Keratinocyte (primary cell): ENCODE results near the gene IFIT2. TPM values are rescaled to one million over a fixed set of nuclear protein-coding genes. Genes with fewer than 3 reads are reported as not detected.

Source experiments
- DNase-seq: peaks from one replicate; pipeline ENCODE4 v3.0.0-alpha.2; 2011; ENCODE audit warnings: low read depth, missing footprints, low spot score
- FAIRE-seq: peaks from 2 replicates; lab custom pipeline; 2011; peaks lifted over from hg19 to GRCh38; lab: Jason Lieb, UNC
- H2AFZ ChIP-seq: 2 replicates; pipeline ENCODE4 v1.6.0; 2012; ENCODE audit warnings: low read length, control low read depth, inconsistent platforms; ENCODE audit not compliant: control insufficient read depth
- H3K27ac ChIP-seq: 2 replicates; pipeline ENCODE4 v1.5.1; 2011; ENCODE audit warnings: low read length; ENCODE audit not compliant: control insufficient read depth, insufficient read depth
- H3K27me3 ChIP-seq: 3 replicates; pipeline ENCODE4 v1.6.0; 2011; ENCODE audit warnings: low read length; ENCODE audit not compliant: control insufficient read depth, insufficient read depth; ENCODE audit errors: extremely low read depth
- H3K36me3 ChIP-seq, 2 experiments: 2 replicates in 1 of 2; 3 replicates in 1 of 2; pipeline ENCODE4 v1.5.1; 2011; ENCODE audit warnings: low read length in 2 of 2, mild to moderate bottlenecking in 1 of 2; ENCODE audit not compliant: control insufficient read depth in 2 of 2, insufficient read depth in 2 of 2; ENCODE audit errors: extremely low read depth in 1 of 2
- H3K4me1 ChIP-seq: 3 replicates; pipeline ENCODE4 v1.5.1; 2011; ENCODE audit warnings: low read length; ENCODE audit not compliant: control insufficient read depth, insufficient read depth; ENCODE audit errors: extremely low read depth
- H3K4me2 ChIP-seq: 3 replicates; pipeline ENCODE4 v1.6.0; 2011; ENCODE audit warnings: low read depth, low read length; ENCODE audit not compliant: control insufficient read depth, insufficient read depth; ENCODE audit errors: extremely low read depth
- H3K4me3 ChIP-seq, 3 experiments: fragments of 200-600 bp in 1 of 3; sonication (generic) in 1 of 3; 2 replicates in 2 of 3; 3 replicates in 1 of 3; pipeline ENCODE4 v1.5.1; 2011 to 2016; ENCODE audit warnings: low read length in 3 of 3, mild to moderate bottlenecking in 3 of 3, control low read depth in 2 of 3, inconsistent platforms in 1 of 3, low read depth in 1 of 3, mixed read lengths in 1 of 3, mixed run types in 1 of 3, moderate library complexity in 1 of 3; ENCODE audit not compliant: control insufficient read depth in 2 of 3, insufficient read depth in 2 of 3; ENCODE audit errors: extremely low read depth in 1 of 3
- H3K79me2 ChIP-seq: 2 replicates; pipeline ENCODE4 v1.6.0; 2012; ENCODE audit warnings: low read length; ENCODE audit not compliant: control insufficient read depth, insufficient read depth
- H3K9ac ChIP-seq: 3 replicates; pipeline ENCODE4 v1.6.0; 2011; ENCODE audit warnings: low read length; ENCODE audit not compliant: control insufficient read depth, insufficient read depth; ENCODE audit errors: extremely low read depth
- H3K9me1 ChIP-seq: 3 replicates; pipeline ENCODE4 v1.6.0; 2011; ENCODE audit warnings: low read length; ENCODE audit not compliant: control insufficient read depth, insufficient read depth; ENCODE audit errors: extremely low read depth
- H3K9me3 ChIP-seq: 2 replicates; pipeline ENCODE4 v1.5.1; 2012; ENCODE audit warnings: low read depth, low read length; ENCODE audit not compliant: control insufficient read depth
- H4K20me1 ChIP-seq: 3 replicates; pipeline ENCODE4 v1.6.0; 2011; ENCODE audit warnings: low read length; ENCODE audit not compliant: control insufficient read depth, insufficient read depth; ENCODE audit errors: extremely low read depth
- EZH2 ChIP-seq: IDR thresholded peaks from one replicate; pipeline ENCODE4 v1.6.1; 2012; ENCODE audit warnings: inconsistent platforms, mild to moderate bottlenecking, low read length, moderate library complexity
- dilution Hi-C: fragments of 300-500 bp; cut with MboI; formaldehyde crosslinking; loops from one replicate; pipeline ENCODE4 v1.7.0; 2020; ENCODE audit warnings: low sequenced_read_pairs; ENCODE audit not compliant: extremely low pct_ligation_motif_present
- polyA plus RNA-seq, 5 experiments: library from polyadenylated mRNA; depleted of rRNA in 3 of 5; stranded (reverse) in 3 of 5; stranded (forward) in 1 of 5; unstranded in 1 of 5; fragments of >200 nt; gene quantifications; 1 replicate in 1 of 5; 2 replicates in 3 of 5; 3 replicates in 1 of 5; pipeline versions ENCODE4 v1.2.1 to v1.2.3, GENCODE V29; 2011 to 2012; ENCODE audit warnings: missing spikeins in 2 of 5, low read depth in 1 of 5, low replicate concordance in 1 of 5
- TF ChIP-seq, protein P1 (sequence below), 3 experiments: IDR thresholded peaks in 1 of 3; conservative IDR thresholded peaks in 1 of 3; optimal IDR thresholded peaks in 1 of 3; 2 replicates in 2 of 3; 3 replicates in 1 of 3; pipeline versions ENCODE3 to v1.5.1; 2011; ENCODE audit warnings: low read length in 3 of 3, mild to moderate bottlenecking in 3 of 3, moderate library complexity in 2 of 3, control low read depth in 1 of 3, inconsistent platforms in 1 of 3; ENCODE audit not compliant: insufficient read depth in 2 of 3; ENCODE audit errors: extremely low read depth in 1 of 3

The IFIT2 gene
- polyA plus RNA-seq, 1 donor (not counting 4 experiments of a cell fraction or from before 2014, with no cell fraction given) = 3.9 TPM

DNA sequence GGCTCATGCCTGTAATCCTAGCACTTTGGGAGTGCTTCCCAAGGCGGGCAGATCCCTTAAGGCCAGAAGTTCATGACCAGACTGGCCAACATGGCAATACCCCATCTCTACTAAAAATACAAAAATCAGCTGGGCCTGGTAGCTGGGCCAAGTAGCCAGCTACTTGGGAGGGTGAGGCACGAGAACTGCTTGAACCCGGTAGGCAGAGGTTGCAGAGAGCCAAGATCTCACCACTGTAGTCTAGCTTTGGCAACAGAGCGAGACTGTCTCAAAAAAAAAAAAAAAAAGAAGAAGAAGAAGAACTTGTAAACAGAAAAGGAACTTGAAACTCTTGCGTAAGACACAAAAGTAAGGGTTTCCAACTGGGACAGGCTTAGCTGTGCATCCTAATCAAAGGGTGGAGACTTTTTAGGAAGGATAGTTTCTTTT lies 5.6 kb upstream of the IFIT2 start:
- H3K9ac ChIP-seq = no peak overlapping the region
- no peaks in the 10 kb centered on the region for H3K36me3 ChIP-seq
- H3K27me3 ChIP-seq = no peaks in the 10 kb centered on the region
- no peaks in the 10 kb centered on the region for H3K79me2 ChIP-seq
- peak overlapping the region; percentile 46 for H2AFZ ChIP-seq
- H3K9me1 ChIP-seq = no peaks in the 10 kb centered on the region
- TF ChIP-seq, protein P1, sequence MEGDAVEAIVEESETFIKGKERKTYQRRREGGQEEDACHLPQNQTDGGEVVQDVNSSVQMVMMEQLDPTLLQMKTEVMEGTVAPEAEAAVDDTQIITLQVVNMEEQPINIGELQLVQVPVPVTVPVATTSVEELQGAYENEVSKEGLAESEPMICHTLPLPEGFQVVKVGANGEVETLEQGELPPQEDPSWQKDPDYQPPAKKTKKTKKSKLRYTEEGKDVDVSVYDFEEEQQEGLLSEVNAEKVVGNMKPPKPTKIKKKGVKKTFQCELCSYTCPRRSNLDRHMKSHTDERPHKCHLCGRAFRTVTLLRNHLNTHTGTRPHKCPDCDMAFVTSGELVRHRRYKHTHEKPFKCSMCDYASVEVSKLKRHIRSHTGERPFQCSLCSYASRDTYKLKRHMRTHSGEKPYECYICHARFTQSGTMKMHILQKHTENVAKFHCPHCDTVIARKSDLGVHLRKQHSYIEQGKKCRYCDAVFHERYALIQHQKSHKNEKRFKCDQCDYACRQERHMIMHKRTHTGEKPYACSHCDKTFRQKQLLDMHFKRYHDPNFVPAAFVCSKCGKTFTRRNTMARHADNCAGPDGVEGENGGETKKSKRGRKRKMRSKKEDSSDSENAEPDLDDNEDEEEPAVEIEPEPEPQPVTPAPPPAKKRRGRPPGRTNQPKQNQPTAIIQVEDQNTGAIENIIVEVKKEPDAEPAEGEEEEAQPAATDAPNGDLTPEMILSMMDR (optimal IDR thresholded peaks at IDR 0.05 in 1 of 3, IDR thresholded peaks at IDR 0.05 in 1 of 3, conservative IDR thresholded peaks at IDR 0.05 in 1 of 3; ENCODE audit: extremely low read depth in 1 of 3, insufficient read depth in 2 of 3, low read length in 3 of 3) = no peak
- TF ChIP-seq EZH2 = no peak
- no peak overlapping the region for H3K4me3 ChIP-seq
- dilution Hi-C loops = no loop called here
- H3K9me3 ChIP-seq = no peaks in the 10 kb centered on the region
- H3K4me2 ChIP-seq = no peak overlapping the region
- no peak overlapping the region for H3K27ac ChIP-seq
- DNase-seq = no peak
- no peak for FAIRE-seq
- no peaks in the 10 kb centered on the region for H4K20me1 ChIP-seq
- H3K4me1 ChIP-seq = peaks cover 3% of the 10 kb centered on the region

- Histone ChIP-seq H3K79me2 (no peaks in the 10 kb centered on the region), H3K4me1 (peaks cover 8% of the 10 kb centered on the region), H3K27ac (no peak overlapping the region), H2AFZ (no peak overlapping the region), H3K27me3 (no peaks in the 10 kb centered on the region), H3K4me2 (no peak overlapping the region), H4K20me1 (no peaks in the 10 kb centered on the region), H3K36me3 (no peaks in the 10 kb centered on the region), H3K9me1 (no peaks in the 10 kb centered on the region), H3K4me3 (no peak overlapping the region), H3K9ac (no peak overlapping the region), H3K9me3 (no peaks in the 10 kb centered on the region)
- FAIRE-seq (no peak), DNase-seq (no peak)
- dilution Hi-C loops = no loop called here
- no peak for TF ChIP-seq EZH2
- TF ChIP-seq, protein P1 (optimal IDR thresholded peaks at IDR 0.05 in 1 of 3, IDR thresholded peaks at IDR 0.05 in 1 of 3, conservative IDR thresholded peaks at IDR 0.05 in 1 of 3; ENCODE audit: extremely low read depth in 1 of 3, insufficient read depth in 2 of 3, low read length in 3 of 3) = no peak
These were observed 4.5 kb upstream of the IFIT2 start for GRCh38 chr10:89297356-89297755.
